Kidney (tissue), 14 donors: ENCODE data around the gene MRPL50. TPM values are rescaled to one million over a fixed set of nuclear protein-coding genes. Genes with fewer than 3 reads are reported as not detected.
A peak's percentile ranks its signal among the peaks of the same experiment; 100 is the strongest.
"Not testable (repeated sequence)": the region's sequence is repeated elsewhere in the genome, so short reads cannot be mapped to it uniquely, and the experiment has no call there.

ENCODE experiments used
- DNase-seq, 5 donors: peaks; one replicate each; pipeline ENCODE4 v3.0.0-alpha.2; 2013 to 2020
- FAIRE-seq: peaks from 2 replicates; lab custom pipeline; 2012; peaks lifted over from hg19 to GRCh38; lab: Jason Lieb, UNC
- H3K27ac ChIP-seq, 2 donors: one replicate each; pipeline ENCODE4 v1.7.0; 2013; ENCODE audit warnings: low read depth in 2 of 2, low read length in 2 of 2, inconsistent platforms in 1 of 2
- H3K27me3 ChIP-seq: one replicate; pipeline ENCODE4 v1.7.1; 2013; ENCODE audit warnings: low read length, inconsistent platforms; ENCODE audit not compliant: control insufficient read depth, insufficient read depth
- H3K36me3 ChIP-seq, 3 donors: one replicate each; pipeline versions ENCODE4 v1.7.0 to v1.7.1; 2013; ENCODE audit warnings: low read length in 3 of 3, control low read depth in 1 of 3, inconsistent platforms in 1 of 3; ENCODE audit not compliant: insufficient read depth in 3 of 3, control insufficient read depth in 2 of 3
- H3K4me1 ChIP-seq, 3 donors: one replicate each; pipeline versions ENCODE4 v1.7.0 to v1.7.1; 2013; ENCODE audit warnings: low read length in 3 of 3, inconsistent platforms in 1 of 3, low read depth in 1 of 3; ENCODE audit not compliant: control insufficient read depth in 2 of 3, insufficient read depth in 2 of 3
- H3K4me3 ChIP-seq, 3 donors: one replicate each; pipeline versions ENCODE4 v1.7.0 to v1.8.1; 2013; ENCODE audit warnings: low read length in 3 of 3, control low read depth in 1 of 3, inconsistent platforms in 1 of 3
- H3K9ac ChIP-seq, 3 donors: one replicate each; pipeline versions ENCODE4 v1.7.0 to v1.7.1; 2013; ENCODE audit warnings: low read length in 3 of 3, control low read depth in 1 of 3, inconsistent platforms in 1 of 3
- H3K9me3 ChIP-seq, 3 donors: one replicate each; pipeline versions ENCODE4 v1.7.0 to v1.7.1; 2013; ENCODE audit warnings: low read length in 3 of 3, control low read depth in 1 of 3, inconsistent platforms in 1 of 3; ENCODE audit not compliant: control insufficient read depth in 2 of 3, insufficient read depth in 1 of 3
- intact Hi-C: fragments of 100-400 bp; cut with DNase I; formaldehyde crosslinking; loops from one replicate; pipeline ENCODE4 v1.11.1; 2022
- polyA plus RNA-seq: library from polyadenylated mRNA; stranded (reverse); fragments of 350-450 nt; fragmentation: Illumina TruSeq; extraction: RNeasy Lipid Tissue Mini Kit (QIAGEN cat#74804); gene quantifications from one replicate; pipeline ENCODE4 v1.2.3, GENCODE V29; 2014; ENCODE audit warnings: low read depth, low replicate concordance; ENCODE audit not compliant: insufficient read depth
- total RNA-seq: library from RNA; stranded (reverse); fragmentation: NEBNext Ultra II Directional; extraction: Animal tissue kit (Norgen Biotek cat#: 25700); gene quantifications from one replicate; pipeline ENCODE4 v1.2.1, GENCODE V29; 2021
- TF ChIP-seq, protein P1 (sequence below): IDR thresholded peaks from 3 replicates; pipeline ENCODE4 v1.5.1; 2012; ENCODE audit warnings: mild to moderate bottlenecking, moderate library complexity, borderline replicate concordance; ENCODE audit not compliant: insufficient read depth; ENCODE audit errors: extremely low read depth
- donor health status: control.
- donor health status: control.
- donor health status: control.
- donor health status: control.
- donor health status: control.
- donor health status: DM: yes; HTN: yes; CAD: no.
- donor health status: Normal renal cell carcinoma (clear cell type).

MRPL50 gene
- total and polyA plus RNA-seq, 2 donors from 2014 or later = 12.1 to 17.5 TPM

DNA sequence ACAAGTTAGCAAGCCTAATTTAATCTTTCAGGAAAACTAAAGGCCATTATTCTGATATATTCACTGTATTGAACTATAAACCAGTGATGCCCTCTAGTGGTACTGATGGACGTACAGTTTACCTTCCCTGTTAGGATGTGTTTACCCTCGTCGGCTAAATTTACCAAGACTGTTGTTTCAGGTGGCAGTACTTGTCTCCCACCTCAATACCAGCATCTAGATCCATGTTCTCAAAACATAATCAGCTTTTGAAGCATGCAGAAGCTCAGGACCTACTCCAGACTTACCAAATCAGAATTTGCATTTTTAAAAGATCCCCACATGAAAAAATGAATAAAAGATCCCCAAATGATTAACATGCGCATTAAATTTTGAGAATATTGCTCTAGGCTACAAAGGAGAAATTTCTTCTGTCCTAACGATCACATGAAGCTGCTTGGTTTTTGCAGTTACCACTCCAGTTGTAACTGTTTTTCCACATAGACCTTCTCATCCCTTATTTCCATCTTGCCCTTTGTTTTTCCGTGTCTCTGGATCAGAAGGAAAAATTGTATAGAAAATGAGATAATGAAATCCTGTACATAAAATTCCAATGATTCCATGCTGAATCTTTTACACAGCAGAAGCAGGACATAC is 10.4 kb downstream of the MRPL50 start:
- no peaks in the 10 kb centered on the region for H3K27me3 ChIP-seq
- intact Hi-C loops = no loop called here
- peak in 2 of 5 donors; percentile 40 to 62 for DNase-seq
- H3K27ac ChIP-seq = no peak overlapping the region
- no peak for FAIRE-seq
- no peaks in the 10 kb centered on the region for H3K4me1 ChIP-seq
- TF ChIP-seq, protein P1, sequence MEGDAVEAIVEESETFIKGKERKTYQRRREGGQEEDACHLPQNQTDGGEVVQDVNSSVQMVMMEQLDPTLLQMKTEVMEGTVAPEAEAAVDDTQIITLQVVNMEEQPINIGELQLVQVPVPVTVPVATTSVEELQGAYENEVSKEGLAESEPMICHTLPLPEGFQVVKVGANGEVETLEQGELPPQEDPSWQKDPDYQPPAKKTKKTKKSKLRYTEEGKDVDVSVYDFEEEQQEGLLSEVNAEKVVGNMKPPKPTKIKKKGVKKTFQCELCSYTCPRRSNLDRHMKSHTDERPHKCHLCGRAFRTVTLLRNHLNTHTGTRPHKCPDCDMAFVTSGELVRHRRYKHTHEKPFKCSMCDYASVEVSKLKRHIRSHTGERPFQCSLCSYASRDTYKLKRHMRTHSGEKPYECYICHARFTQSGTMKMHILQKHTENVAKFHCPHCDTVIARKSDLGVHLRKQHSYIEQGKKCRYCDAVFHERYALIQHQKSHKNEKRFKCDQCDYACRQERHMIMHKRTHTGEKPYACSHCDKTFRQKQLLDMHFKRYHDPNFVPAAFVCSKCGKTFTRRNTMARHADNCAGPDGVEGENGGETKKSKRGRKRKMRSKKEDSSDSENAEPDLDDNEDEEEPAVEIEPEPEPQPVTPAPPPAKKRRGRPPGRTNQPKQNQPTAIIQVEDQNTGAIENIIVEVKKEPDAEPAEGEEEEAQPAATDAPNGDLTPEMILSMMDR = peak; percentile 50
- H3K9ac ChIP-seq = no peak overlapping the region
- H3K4me3 ChIP-seq = no peak overlapping the region
- H3K36me3 ChIP-seq = peaks cover 0 to 14% (median 5%) of the 10 kb centered on the region in 3 donors
- H3K9me3 ChIP-seq = peaks cover 0 to 7% (median 0%) of the 10 kb centered on the region in 3 donors

DNA sequence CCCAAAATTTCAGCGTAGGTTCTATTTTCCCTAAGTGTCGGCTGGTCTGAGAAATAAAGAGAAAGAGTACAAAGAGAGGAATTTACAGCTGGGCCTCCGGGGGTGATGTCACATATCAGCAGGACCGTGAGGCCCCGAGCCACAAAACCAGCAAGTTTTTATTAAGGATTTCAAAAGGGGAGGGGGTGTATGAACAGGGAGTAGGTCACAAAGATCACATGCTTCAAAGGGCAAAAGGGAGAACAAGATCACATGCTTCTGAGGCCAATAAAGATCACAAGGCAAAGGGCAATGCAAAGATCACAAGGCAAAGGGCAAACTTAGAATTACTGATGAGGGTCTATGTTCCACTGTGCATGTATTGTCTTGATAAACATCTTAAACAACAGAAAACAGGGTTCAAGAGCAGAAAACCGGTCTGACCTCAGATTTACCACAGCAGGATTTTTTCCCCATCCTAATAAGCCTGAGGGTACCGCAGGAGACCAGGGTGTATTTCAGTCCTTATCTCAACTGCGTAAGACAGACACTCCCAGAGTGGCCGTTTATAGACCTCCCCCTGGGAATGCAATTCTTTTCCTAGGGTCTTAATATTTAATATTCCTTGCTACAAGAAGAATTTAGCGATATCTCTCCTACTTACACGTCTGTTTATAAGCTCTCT is 13.4 kb downstream of the MRPL50 start, which contains the start of gene BAAT:
BAAT (minus strand) TSS at position 134 of the 664 bp plus-strand sequence. CDS start 13,602 bp downstream, outside the sequence.
- intact Hi-C loops, H3K27ac ChIP-seq, DNase-seq, H3K36me3 ChIP-seq, H3K27me3 ChIP-seq, H3K4me1 ChIP-seq, FAIRE-seq, H3K9me3 ChIP-seq, H3K4me3 ChIP-seq, H3K9ac ChIP-seq: not testable (repeated sequence)

DNA sequence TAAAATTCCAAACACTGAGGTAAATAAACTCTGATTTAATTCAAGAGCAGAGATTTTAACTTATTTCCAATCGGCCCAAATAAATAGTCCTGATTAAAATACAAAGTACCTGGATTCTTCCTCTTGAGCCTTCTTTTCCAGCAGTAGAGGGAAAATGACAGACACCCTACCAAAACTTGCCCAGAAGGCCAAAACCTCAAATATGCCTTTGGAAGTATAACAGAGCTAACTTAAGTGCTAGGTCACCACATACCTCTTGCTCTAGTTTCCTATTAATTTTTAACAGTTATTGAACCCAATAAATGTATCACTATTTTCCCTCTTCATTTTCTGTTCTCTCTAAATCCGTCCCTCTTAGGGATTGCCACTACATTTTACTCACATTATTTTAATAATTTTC is 15.1 kb downstream of the MRPL50 start:
- FAIRE-seq = no peak
- Histone ChIP-seq H3K27ac (no peak overlapping the region), H3K9ac (no peak overlapping the region), H3K27me3 (no peaks in the 10 kb centered on the region), H3K36me3 (no peaks in the 10 kb centered on the region), H3K4me3 (no peak overlapping the region), H3K9me3 (peaks cover 0 to 4% (median 0%) of the 10 kb centered on the region in 3 donors), H3K4me1 (no peaks in the 10 kb centered on the region)
- no peak for DNase-seq
- TF ChIP-seq, protein P1 = no peak
- intact Hi-C loops = no loop called here

DNA sequence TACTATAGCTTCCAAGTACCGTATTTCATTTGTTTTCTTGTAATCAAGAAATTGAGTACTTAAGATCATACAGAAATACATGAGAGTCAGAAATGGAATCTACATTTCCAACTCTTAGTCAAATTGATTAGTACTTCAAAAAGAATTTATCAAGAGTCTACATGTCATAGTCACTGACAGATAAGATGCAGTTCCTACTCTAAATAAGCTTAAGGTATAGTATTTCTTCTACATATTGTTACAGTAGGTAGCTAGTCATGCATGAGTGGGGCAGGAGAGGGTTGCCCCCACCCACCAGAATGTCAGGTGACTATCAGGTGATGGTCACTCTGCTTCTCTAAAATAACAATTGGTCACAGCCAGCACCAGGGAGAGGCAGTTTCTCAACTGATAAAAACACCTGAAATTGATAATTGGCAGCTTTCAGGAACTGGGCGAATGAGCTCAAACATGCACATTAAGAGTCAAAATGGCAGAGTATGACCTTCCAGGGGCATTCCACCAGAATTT is 16.5 kb downstream of the MRPL50 start:
- TF ChIP-seq, protein P1 = no peak
- intact Hi-C loops = no loop called here
- Histone ChIP-seq H3K4me3 (no peak overlapping the region), H3K27me3 (no peaks in the 10 kb centered on the region), H3K27ac (no peak overlapping the region), H3K9me3 (peaks cover 0 to 4% (median 0%) of the 10 kb centered on the region in 3 donors), H3K9ac (no peak overlapping the region), H3K4me1 (no peaks in the 10 kb centered on the region), H3K36me3 (no peaks in the 10 kb centered on the region)
- no peak for FAIRE-seq
- no peak for DNase-seq
